22Rv1 (cell line): ENCODE measurements around the gene BABAM2.

ENCODE experiments used
- H3K27ac ChIP-seq: fragments of 450-650 bp; 2 replicates; pipeline ENCODE4 v1.5.1; 2017
- CTCF ChIP-seq: fragments of 450-650 bp; IDR thresholded peaks from 2 replicates; pipeline ENCODE4 v1.5.1; 2017; ENCODE audit warnings: mild to moderate bottlenecking
- ZFX ChIP-seq: fragments of 450-650 bp; IDR thresholded peaks from 2 replicates; pipeline ENCODE4 v1.6.1; 2017; ENCODE audit warnings: antibody characterized with exemption, borderline replicate concordance

Gene BABAM2

DNA sequence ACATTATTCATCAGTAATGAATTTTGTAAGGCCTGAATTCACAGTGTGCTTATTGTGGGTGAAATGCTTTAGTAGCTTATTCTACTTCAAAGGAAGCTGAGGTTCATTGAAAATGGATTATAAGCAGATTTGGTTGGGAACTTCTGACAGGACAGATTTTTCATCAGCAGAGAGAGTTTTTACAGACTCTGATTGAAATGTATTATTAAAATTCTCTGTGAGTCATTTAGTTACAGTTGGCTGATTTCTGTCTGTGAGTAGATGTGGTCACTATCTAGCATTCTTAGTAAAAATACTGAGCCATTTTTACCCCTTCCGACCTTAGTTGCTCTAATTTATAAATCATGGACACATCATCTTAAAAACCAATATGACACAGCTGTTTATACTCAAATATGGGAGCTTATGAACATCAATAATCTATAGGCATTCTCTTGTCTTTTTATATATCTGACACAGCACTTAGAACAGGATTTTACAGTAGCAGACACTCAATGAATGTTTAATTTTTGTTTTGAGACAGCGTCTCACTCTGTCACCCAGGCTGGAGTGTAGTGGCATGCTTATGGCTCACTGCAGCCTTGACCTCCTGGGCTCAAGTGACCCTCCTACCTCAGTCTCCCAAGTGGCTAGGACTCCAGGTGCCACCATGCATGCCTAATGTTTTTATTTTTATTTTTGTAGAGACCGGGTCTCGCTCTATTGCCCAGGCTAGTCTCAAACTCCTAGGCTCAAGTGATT is 239.6 kb downstream of the BABAM2 start:
- TF ChIP-seq ZFX, result no peak
- TF ChIP-seq CTCF, result no peak
- H3K27ac ChIP-seq, result no peak overlapping the region

DNA sequence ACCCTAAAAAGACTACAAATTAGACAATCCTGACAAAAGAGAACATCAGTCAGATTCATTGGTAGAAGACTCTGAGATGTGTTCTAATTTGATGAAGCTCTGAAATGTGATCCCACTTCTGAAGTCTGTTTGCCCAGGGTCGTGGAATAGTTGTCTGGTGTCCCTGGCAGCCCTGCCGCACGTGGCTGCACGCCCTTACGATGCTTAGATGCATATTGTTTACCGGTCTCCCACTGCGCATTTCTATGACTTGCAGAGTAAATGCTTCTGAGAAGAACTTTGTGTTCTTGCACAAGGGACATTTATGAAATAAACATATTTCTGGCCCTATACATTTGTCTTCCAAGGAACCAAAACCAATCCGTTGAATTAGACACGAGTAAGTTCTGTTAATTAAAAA is 243.2 kb downstream of the BABAM2 start:
- no peak overlapping the region for H3K27ac ChIP-seq
- TF ChIP-seq CTCF (no peak), ZFX (no peak)

DNA sequence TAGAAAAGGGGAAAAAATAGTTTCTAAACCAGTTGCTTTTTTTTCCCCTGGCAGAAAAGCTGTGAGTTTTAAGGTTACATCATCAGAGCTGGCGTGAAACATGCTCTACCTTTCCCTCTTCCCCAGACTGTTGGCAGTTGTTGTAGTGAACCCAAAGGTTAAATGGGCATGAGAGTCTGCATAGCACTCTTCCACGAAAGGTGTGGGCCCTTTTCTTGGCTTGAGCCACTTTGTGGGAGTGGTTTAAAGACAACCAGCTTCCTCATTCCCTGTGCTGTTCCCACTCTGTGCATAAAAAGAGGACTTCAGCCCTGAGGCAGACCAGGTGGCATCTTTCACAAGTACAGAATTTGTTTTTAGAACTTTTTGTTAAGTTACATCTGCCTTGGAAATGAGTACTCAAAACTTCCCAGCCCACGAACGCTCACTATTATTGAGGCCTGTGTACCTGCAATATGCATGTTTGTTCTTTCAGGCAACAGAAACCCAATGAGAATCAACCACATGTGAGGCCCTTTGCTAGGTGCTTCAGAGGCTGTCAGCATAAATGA is 243.8 kb downstream of the BABAM2 start:
- TF ChIP-seq ZFX (no peak), CTCF (no peak)
- no peak overlapping the region for H3K27ac ChIP-seq

DNA sequence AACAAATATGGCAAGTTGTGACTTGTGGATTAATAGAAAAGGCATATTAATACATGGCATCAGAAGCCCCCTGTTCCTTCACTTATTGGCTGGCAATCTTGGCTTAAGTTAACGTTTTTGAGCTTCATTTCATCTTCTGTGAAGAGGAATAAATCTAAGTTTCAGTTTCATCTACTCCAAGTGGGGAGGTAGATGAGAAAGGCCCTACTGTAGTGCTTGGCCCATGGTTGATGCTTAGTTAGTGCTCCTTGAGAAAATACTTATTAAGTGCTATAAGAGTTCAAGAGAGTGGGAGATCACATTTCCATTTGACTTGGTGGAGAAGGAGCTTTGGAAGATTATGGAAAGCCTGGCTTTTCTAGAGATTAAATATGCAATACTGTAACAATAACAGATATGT is 244.3 kb downstream of the BABAM2 start:
- no peak overlapping the region for H3K27ac ChIP-seq
- TF ChIP-seq ZFX, result no peak
- TF ChIP-seq CTCF, result no peak

DNA sequence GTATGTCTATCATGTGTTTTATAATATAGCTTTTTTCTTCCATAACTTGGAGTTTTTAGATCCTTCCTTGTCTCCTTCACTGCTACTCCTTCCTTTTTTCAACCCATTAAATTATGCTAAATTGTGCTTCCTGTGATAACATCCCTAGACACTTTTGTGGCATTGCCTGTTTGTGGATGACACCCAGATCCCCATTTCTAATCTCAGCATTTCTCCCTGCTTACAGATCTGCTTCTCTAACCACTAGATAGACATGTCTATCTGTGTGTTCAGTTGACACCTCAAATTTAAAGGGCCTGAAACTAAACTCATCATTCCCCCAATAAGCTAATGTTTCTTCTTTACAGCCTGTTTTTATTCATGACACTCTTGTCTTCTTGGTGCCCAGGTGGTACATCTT is 244.8 kb downstream of the BABAM2 start:
- H3K27ac ChIP-seq, result no peak overlapping the region
- TF ChIP-seq CTCF (no peak), ZFX (no peak)

DNA sequence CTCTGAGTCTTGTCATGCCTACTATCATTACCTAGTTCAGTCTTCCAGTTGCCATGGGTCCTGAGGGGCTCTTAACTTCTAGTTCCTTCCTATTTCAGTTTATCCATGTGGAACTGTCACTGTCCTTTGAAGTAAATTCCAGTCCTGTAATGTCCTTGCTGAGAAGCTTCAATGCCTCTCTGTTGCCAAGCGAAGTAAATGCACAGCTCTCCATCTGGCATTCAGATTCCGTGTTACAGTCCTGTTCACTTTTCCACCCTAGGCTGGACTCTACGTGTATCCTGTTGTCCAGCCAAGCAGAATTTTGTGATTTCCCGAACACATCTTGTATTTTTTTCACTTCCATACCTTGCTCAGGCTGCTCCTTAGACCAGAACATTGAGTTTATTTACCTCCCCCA is 245.3 kb downstream of the BABAM2 start:
- TF ChIP-seq CTCF (no peak), ZFX (no peak)
- no peak overlapping the region for H3K27ac ChIP-seq

- H3K27ac ChIP-seq, result no peak overlapping the region
These were observed 246.0 kb downstream of the BABAM2 start for GRCh38 chr2:28136556-28136955.

More at GRCh38 chr2:28136556-28136955, 246.0 kb downstream of the BABAM2 start:
- no peak for TF ChIP-seq ZFX
- no peak for TF ChIP-seq CTCF
